Activated CD8-positive, alpha-beta memory T cell treated with anti-CD3 and anti-CD28 coated beads, Interleukin-2, amount 50 U/mL, for 24 hours (primary cell): ENCODE data around the gene SIRT6.
"Not testable (repeated sequence)": the region's sequence is repeated elsewhere in the genome, so short reads cannot be mapped to it uniquely, and the experiment has no call there.

Experiments
- DNase-seq: peaks from one replicate; pipeline ENCODE4 v3.0.0-alpha.2; 2020; ENCODE audit errors: extremely low read depth

Gene SIRT6

GRCh38 chr19:4199699-4200293 lies 17.4 kb upstream of the SIRT6 start:
- DNase-seq: no peak

- no peak for DNase-seq
Observed at GRCh38 chr19:4198467-4199126, 16.2 kb upstream of the SIRT6 start.

GRCh38 chr19:4197625-4198466 lies 15.5 kb upstream of the SIRT6 start:
- DNase-seq: no peak

DNA sequence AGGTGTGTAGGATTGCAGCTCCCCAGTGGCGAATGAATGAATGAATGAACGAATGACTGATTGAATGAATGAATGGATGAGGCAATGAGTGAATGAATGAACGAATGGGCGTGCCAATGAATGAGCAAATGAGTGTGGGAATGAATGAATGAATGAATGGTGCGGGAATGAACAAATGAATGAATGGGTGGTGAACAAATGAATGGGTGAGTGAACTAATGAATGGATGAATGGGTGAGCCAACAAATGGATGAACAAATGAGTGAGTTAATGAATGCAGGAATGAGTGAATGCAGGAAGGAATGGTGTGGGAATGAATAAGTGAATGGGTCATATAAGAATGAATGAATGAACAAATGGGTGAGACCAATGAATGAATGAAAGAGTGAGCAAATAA lies 14.9 kb upstream of the SIRT6 start:
- DNase-seq: no peak

DNA sequence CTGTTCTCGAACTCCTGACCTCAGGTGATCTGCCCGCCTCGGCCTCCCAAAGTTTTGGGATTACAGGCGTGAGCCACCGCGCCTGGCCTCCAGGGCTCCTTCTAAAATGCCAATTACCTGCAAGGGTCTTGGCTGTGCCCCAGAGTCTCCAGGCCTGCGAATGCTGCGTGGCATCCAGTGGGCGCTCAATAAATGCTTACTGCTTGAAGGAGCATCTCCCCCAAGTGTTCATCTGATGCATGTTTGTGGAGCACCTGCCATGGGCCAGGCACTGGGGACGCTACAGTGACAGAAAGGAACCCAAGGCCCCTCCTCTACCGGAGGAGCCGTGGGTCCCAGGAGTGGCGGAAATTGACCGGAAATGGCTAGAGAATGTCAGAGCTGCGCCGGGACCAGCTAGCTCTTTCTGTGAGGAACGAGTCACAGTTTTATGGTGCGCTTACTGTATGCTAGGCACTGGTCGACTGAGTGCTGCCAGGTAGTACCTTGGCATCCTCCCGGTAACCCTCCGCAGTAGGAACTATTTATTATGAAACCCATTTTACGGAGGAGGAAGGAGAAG lies 14.3 kb upstream of the SIRT6 start:
- no peak for DNase-seq

DNA sequence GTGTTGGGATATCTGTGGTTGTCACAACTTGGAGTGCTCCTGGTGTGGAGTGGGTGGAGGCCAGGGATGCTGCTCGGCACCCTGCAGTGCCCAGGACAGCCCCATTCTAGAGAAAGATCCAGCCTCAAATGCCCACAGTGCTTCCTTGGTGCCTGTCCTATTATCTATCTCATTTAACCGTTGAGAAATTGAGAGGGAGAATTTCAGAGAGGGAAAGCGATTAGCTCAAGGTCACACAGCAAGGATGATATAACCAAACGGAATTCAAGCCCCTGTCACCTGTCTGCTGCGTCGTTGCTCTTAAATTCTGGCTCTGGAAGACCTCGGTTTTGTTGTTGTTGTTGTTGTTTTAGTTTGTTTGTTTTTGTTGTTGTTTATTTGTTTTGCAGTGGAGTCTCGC lies 13.6 kb upstream of the SIRT6 start:
- DNase-seq: no peak

- DNase-seq: no peak
Observed at GRCh38 chr19:4194353-4194752, 12.0 kb upstream of the SIRT6 start.

DNA sequence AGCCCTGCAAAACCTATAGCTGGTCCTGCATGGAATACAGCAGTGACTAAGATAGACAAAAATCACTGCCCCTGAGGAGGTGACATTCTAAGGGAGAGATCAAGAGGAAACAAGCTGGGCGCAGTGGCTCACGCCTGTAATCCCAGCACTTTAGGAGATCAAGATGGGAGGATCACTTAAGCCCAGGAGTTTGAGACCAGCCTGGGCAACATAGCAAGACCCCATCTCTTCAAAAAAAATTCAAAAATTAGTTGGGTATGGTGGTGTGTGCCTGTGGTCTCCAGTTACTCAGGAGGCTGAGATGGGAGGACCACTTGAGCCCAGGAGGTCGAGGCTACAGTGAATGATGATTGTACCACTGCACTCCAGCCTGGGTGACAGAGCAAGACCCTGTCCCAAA lies 10.2 kb upstream of the SIRT6 start:
- not testable (repeated sequence) for DNase-seq

DNA sequence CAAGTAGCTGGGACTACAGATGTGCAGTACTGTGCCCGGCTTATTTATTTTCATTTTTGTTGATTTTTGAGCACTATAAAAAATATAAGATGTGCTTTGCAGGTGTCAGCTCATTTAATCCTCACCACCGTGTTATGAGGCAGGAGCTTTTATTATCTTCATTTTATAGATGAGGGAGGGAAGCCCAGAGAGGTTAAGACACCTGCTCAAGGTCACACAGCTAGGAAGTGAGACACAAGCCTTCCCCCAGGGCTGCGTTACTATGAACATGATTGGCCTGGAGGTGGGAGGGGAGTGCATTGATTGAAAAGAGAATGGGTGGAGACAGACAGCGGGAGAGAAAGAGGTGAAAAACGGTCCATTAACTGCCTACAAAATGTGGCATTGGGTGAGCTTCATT lies 7.3 kb upstream of the SIRT6 start:
- no peak for DNase-seq

GRCh38 chr19:4187313-4188122 lies 5.2 kb upstream of the SIRT6 start:
- no peak for DNase-seq

DNA sequence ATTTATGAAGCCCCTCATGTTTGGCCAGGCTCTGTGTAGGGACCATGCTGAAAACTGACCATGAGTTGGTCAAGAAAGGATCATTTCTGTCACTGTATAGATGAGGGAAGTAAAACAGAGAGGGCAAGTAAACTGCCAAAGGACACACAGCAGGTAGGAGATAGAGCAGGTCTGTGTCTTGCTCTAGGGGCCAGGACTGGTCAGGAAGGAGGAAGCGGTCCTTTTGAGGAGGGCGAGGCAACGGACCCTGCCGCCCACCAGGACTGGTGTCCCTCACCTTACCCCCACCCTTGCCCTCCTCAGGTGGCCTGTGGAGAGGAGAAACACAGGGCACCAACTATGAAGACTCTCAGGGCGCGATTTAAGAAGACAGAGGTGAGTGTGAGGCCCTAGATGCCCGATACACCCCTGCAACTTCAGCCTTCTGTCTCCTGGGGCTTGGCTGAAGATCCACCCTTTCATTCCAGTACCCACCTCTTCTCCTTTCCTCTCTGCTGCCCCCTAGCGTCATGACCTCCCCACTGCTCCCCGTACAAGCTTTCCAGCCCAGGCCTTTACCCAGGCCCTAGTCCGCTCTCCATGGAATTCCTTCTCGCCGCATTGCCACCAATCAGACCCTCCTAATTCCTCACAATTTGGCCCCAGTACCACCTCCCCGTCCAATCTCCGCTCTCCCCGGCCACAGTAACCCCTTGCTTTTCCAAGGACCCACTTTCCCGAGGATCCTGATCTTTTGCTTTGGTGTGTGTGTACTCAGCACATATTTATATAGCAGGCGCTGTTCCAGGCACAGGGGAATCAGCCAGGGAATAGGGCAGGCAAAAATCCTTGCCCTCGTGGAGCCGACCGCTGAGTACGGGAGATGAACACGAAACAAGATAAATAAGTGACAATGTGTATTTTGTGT lies 4.0 kb upstream of the SIRT6 start:
- peak; percentile 74 for DNase-seq

DNA sequence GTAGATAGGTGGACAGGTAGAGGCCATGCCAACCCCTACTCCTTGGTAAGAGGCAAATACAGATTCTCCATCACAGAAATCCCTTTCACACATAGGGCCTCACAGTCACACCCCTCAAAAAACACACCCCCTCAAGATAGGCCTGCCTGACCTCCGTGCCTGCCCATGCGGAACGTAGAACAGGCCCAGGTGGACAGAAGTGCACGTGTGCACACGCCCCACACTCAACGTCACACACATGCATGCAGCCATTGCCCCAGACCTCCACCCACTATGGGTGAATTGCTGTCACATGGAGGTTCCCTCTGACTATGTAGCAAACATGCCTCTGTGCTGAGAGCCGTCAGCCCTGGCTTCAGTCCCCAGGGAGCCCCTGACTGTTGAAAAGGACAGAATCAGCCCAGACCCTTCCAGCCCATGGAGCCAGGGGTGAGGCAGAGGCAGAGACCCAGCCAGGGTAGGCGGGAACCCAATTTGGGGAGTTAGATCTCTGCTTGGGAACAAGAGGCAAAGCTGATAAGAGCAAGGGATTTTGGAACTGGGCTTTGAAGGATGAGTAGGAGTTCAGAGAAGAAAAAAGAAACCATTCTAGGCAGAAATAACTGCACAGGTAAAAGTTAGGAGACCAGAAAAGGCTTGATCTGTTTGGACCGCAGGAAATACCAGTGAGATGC lies 3.2 kb upstream of the SIRT6 start:
- DNase-seq: no peak

- no peak for DNase-seq
Observed at GRCh38 chr19:4184718-4185352, 2.5 kb upstream of the SIRT6 start.

DNA sequence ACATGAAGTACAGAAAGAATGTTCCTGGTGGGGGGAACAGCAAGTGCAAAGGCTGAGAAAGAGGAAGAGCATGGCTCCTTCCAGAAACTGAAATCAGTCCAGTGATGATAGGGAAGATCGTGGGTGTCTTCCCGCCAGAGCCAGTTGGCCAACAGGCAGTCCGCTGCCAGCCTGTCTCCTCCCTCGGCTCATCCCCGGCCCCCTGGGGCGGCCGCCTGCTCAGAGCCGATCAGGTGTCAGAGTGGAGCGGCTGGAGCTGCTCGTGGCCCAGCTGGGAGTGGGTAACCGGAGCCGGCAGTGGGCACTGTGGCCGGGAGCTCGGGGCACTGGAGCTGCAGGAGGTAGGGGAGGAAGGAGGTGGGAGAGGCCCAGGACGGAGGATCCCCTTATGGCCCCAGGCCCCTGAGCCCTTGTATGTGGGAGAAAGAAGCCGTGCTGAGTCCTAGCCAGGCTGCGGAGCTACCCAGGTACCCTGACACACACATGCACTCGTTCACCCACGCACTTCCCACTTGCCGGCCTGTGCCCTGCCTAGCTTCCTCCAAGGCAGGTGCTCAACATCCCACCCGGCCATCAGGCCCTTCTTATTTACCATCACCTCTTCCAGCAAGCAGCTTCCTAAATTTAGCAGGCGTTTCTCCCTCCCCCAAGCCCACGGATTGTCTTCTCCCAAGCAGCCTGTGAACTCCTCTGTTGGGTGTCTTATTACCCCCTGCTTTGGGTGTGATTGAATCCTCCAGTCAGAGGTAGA lies 1.8 kb upstream of the SIRT6 start:
- no peak for DNase-seq

DNA sequence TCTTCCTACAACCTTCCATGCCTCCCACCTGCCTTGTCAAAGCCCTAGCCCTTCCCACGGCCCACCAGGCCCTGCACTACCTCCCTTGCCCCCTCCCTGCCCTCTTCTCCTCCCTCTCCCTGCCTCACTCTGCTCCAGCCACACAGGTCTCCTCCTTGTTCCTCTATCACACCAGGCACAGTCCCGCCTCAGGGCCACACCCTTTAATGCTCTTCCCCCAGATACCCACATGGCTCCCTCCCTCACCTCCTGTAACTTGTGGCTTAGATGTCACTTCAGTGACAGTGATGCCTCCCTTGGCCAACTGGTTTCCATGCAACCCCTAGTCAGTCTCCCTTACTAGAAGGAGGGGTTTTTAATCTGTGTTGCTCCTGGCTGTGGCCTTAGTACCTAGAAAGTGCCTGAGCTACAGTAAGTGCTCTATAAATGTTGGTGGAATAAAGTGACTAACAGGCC lies 1.3 kb downstream of the SIRT6 start:
- no peak for DNase-seq

DNA sequence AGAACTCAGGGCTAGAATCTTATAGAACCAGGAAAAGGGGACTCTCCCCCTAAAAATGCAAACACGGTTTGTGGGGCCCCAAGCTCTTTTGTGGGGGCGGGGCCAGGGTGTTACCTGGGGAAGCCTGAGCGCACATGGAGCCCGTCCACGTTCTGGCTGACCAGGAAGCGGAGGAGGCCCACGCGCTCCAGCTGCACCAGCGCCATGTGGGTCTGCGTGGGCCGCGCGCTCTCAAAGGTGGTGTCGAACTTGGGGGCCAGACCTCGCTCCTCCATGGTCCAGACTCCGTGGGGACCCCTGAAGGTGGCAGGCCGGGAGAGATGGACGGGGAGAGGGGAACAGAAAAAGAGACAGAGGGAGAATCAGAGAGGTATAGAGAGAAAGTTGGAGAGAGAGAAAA lies 3.4 kb downstream of the SIRT6 start:
- no peak for DNase-seq

- no peak for DNase-seq
Observed at GRCh38 chr19:4177146-4177545, 5.2 kb downstream of the SIRT6 start.

- DNase-seq: no peak
Observed at GRCh38 chr19:4175669-4175931, 6.8 kb downstream of the SIRT6 start.
